Endometrial microvascular endothelial cells (primary cell): Measurements from ENCODE around the gene ANKRD1. TPM values are rescaled to one million over a fixed set of nuclear protein-coding genes. Genes with fewer than 3 reads are reported as not detected.
"Not testable (repeated sequence)": the region's sequence is repeated elsewhere in the genome, so short reads cannot be mapped to it uniquely, and the experiment has no call there.

Source experiments
- in situ Hi-C: cut with HindIII; loops from 2 replicates; pipeline ENCODE4 v1.10.0; 2017; ENCODE audit warnings: low sequenced_read_pairs, low pct_unique_long_range_greater_than_20kb; ENCODE audit errors: inconsistent ontology term
- total RNA-seq: library from RNA; depleted of rRNA; stranded (reverse); fragments of >200 nt; gene quantifications from one replicate; pipeline ENCODE4 v1.2.3, GENCODE V29; 2015; ENCODE audit errors: inconsistent ontology term

ANKRD1 gene
- total RNA-seq, 1 donor from 2014 or later = 460 TPM

GRCh38 chr10:90915766-90916075 lies 5.2 kb downstream of the ANKRD1 start:
- in situ Hi-C loops = loop anchor here (25.0 kb wide), 1 partner anchor 347 kb away; no protein-coding TSS in a partner anchor

GRCh38 chr10:90914992-90915765 lies 5.7 kb downstream of the ANKRD1 start:
- in situ Hi-C loops = loop anchor here (25.0 kb wide), 1 partner anchor 347 kb away; no protein-coding TSS in a partner anchor

GRCh38 chr10:90913774-90914420 lies 7.0 kb downstream of the ANKRD1 start:
- in situ Hi-C loops = loop anchor here (25.0 kb wide), 1 partner anchor 348 kb away; no protein-coding TSS in a partner anchor

- in situ Hi-C loops = loop anchor here (25.0 kb wide), 1 partner anchor 349 kb away; no protein-coding TSS in a partner anchor
These were observed 7.9 kb downstream of the ANKRD1 start for GRCh38 chr10:90912854-90913479.

GRCh38 chr10:90912174-90912573 lies 8.7 kb downstream of the ANKRD1 start:
- in situ Hi-C loops = loop anchor here (25.0 kb wide), 1 partner anchor 350 kb away; no protein-coding TSS in a partner anchor

GRCh38 chr10:90911133-90912051 lies 9.5 kb downstream of the ANKRD1 start:
- in situ Hi-C loops = loop anchor here (25.0 kb wide), 1 partner anchor 351 kb away; no protein-coding TSS in a partner anchor

GRCh38 chr10:90906596-90906995 lies 14.3 kb downstream of the ANKRD1 start:
- in situ Hi-C loops = loop anchor here (25.0 kb wide), 1 partner anchor 356 kb away; no protein-coding TSS in a partner anchor

- in situ Hi-C loops = loop anchor here (25.0 kb wide), 1 partner anchor 356 kb away; no protein-coding TSS in a partner anchor
These were observed 15.0 kb downstream of the ANKRD1 start for GRCh38 chr10:90905925-90906324.

GRCh38 chr10:90896916-90897315 lies 24.0 kb downstream of the ANKRD1 start:
- in situ Hi-C loops = not testable (repeated sequence)

- in situ Hi-C loops = no loop called here
These were observed 27.7 kb downstream of the ANKRD1 start for GRCh38 chr10:90893190-90893589.

- in situ Hi-C loops = no loop called here
These were observed 30.5 kb downstream of the ANKRD1 start for GRCh38 chr10:90890347-90890746.

GRCh38 chr10:90889636-90890035 lies 31.3 kb downstream of the ANKRD1 start:
- in situ Hi-C loops = no loop called here

GRCh38 chr10:90888387-90888786 lies 32.5 kb downstream of the ANKRD1 start:
- in situ Hi-C loops = no loop called here

GRCh38 chr10:90887555-90887954 lies 33.3 kb downstream of the ANKRD1 start:
- in situ Hi-C loops = no loop called here

GRCh38 chr10:90885176-90885575 lies 35.7 kb downstream of the ANKRD1 start:
- in situ Hi-C loops = no loop called here

GRCh38 chr10:90884431-90884830 lies 36.5 kb downstream of the ANKRD1 start:
- in situ Hi-C loops = no loop called here

GRCh38 chr10:90880059-90880719 lies 40.7 kb downstream of the ANKRD1 start:
- in situ Hi-C loops = not testable (repeated sequence)

GRCh38 chr10:90879062-90879461 lies 41.8 kb downstream of the ANKRD1 start:
- in situ Hi-C loops = no loop called here
